Neural cell (in vitro differentiated cells): ENCODE results near the gene LMBRD1. TPM values are rescaled to one million over a fixed set of nuclear protein-coding genes. Genes with fewer than 3 reads are reported as not detected.

Experiments
- H2AFZ ChIP-seq: fragments of 200-600, 300-800 bp; sonication (generic), shearing (Covaris generic); 2 replicates; pipeline ENCODE4 v1.6.0; 2014; ENCODE audit warnings: low read depth, mild to moderate bottlenecking, antibody characterized with exemption, low read length, moderate library complexity
- H3F3A ChIP-seq: fragments of 200-600 bp; shearing (Covaris generic); 2 replicates; pipeline ENCODE4 v1.6.1; 2016; ENCODE audit warnings: mild to moderate bottlenecking, moderate library complexity, mixed read lengths, antibody characterized with exemption, low read length; ENCODE audit not compliant: insufficient read depth, poor library complexity, severe bottlenecking
- H3K27ac ChIP-seq: fragments of 200-600, 300-800 bp; sonication (generic), shearing (Covaris generic); 2 replicates; pipeline ENCODE4 v1.5.1; 2014; ENCODE audit warnings: mild to moderate bottlenecking, low read length, moderate library complexity
- H3K27me3 ChIP-seq: fragments of 300-800, 200-600 bp; sonication (generic), shearing (Covaris generic); 2 replicates; pipeline ENCODE4 v1.6.0; 2014; ENCODE audit warnings: mild to moderate bottlenecking, low read depth, low read length, moderate library complexity; ENCODE audit not compliant: insufficient read depth
- H3K36me3 ChIP-seq: fragments of 300-800, 200-600 bp; sonication (generic), shearing (Covaris generic); 2 replicates; pipeline ENCODE4 v1.5.1; 2014; ENCODE audit warnings: mild to moderate bottlenecking, antibody characterized with exemption, low read length, moderate library complexity; ENCODE audit not compliant: insufficient read depth
- H3K4me2 ChIP-seq: fragments of 300-800, 200-600 bp; sonication (generic), shearing (Covaris generic); 2 replicates; pipeline ENCODE4 v1.6.0; 2014; ENCODE audit warnings: mild to moderate bottlenecking, low read length
- H3K4me3 ChIP-seq: fragments of 300-800, 200-600 bp; sonication (generic), shearing (Covaris generic); 2 replicates; pipeline ENCODE4 v1.5.1; 2014; ENCODE audit warnings: mild to moderate bottlenecking, low read length, moderate library complexity
- H3K79me2 ChIP-seq: fragments of 200-600 bp; shearing (Covaris generic); replicated peaks from 2 replicates; pipeline ENCODE4 v1.6.0; 2014; ENCODE audit warnings: mild to moderate bottlenecking, low read length, moderate library complexity; ENCODE audit not compliant: insufficient read depth
- H3K9ac ChIP-seq: fragments of 300-800, 200-600 bp; sonication (generic), shearing (Covaris generic); 2 replicates; pipeline ENCODE4 v1.6.1; 2016; ENCODE audit warnings: mild to moderate bottlenecking, low read length, mixed read lengths
- H3K9me2 ChIP-seq: fragments of 200-600 bp; shearing (Covaris generic); 2 replicates; pipeline ENCODE4 v1.6.1; 2016; ENCODE audit warnings: mild to moderate bottlenecking, low read length, mixed read lengths; ENCODE audit not compliant: insufficient read depth
- H3K9me3 ChIP-seq: fragments of 200-600, 300-800 bp; sonication (generic), shearing (Covaris generic); 2 replicates; pipeline ENCODE4 v1.6.1; 2016; ENCODE audit warnings: mild to moderate bottlenecking, mixed run types, low read length, moderate library complexity, mixed read lengths
- H4K20me1 ChIP-seq: fragments of 200-600 bp; shearing (Covaris generic); 2 replicates; pipeline ENCODE4 v1.6.1; 2016; ENCODE audit warnings: mild to moderate bottlenecking, mixed run types; ENCODE audit not compliant: insufficient read depth
- CTCF ChIP-seq: fragments of 450-650 bp; IDR thresholded peaks from 2 replicates; pipeline ENCODE4 v1.5.1; 2014; ENCODE audit warnings: antibody characterized with exemption, mild to moderate bottlenecking, moderate library complexity; ENCODE audit not compliant: poor library complexity, severe bottlenecking
- EP300 ChIP-seq: fragments of 450-650 bp; conservative IDR thresholded peaks from 2 replicates; pipeline ENCODE4 v1.6.1; 2014; ENCODE audit warnings: antibody characterized with exemption, mild to moderate bottlenecking, moderate library complexity; ENCODE audit not compliant: poor library complexity, severe bottlenecking
- EZH2 ChIP-seq: fragments of 200-600, 300-800 bp; shearing (Covaris generic), sonication (generic); IDR thresholded peaks from 2 replicates; pipeline ENCODE4 v1.6.1; 2014; ENCODE audit warnings: antibody characterized with exemption, low read length, borderline replicate concordance, mild to moderate bottlenecking; ENCODE audit not compliant: insufficient read depth, poor library complexity, severe bottlenecking
- MXI1 ChIP-seq: fragments of 450-650 bp; conservative IDR thresholded peaks from 2 replicates; pipeline ENCODE4 v1.6.1; 2014; ENCODE audit warnings: antibody characterized with exemption, mild to moderate bottlenecking; ENCODE audit not compliant: poor library complexity, severe bottlenecking
- POLR2AphosphoS5 ChIP-seq: IDR thresholded peaks from 2 replicates; pipeline ENCODE4 v1.6.1; 2012
- RAD21 ChIP-seq: fragments of 450-650 bp; conservative IDR thresholded peaks from 2 replicates; pipeline ENCODE4 v1.6.1; 2014; ENCODE audit warnings: antibody characterized with exemption, mild to moderate bottlenecking, moderate library complexity
- REST ChIP-seq: IDR thresholded peaks from 2 replicates; pipeline ENCODE4 v1.6.1; 2012; ENCODE audit warnings: borderline replicate concordance
- SMC3 ChIP-seq: fragments of 450-650 bp; conservative IDR thresholded peaks from 2 replicates; pipeline ENCODE4 v1.6.1; 2014; ENCODE audit warnings: antibody characterized with exemption, mild to moderate bottlenecking, moderate library complexity; ENCODE audit not compliant: poor library complexity
- TAF1 ChIP-seq: IDR thresholded peaks from 2 replicates; pipeline ENCODE4 v1.6.1; 2012; ENCODE audit warnings: low read depth
- polyA plus RNA-seq: library from polyadenylated mRNA; depleted of rRNA; stranded (reverse); fragments of >200 nt; gene quantifications from 2 replicates; pipeline ENCODE4 v1.2.3, GENCODE V29; 2014

Gene LMBRD1
- polyA plus RNA-seq, 1 donor from 2014 or later = 84.2 TPM

GRCh38 chr6:69665437-69665836 lies 131.4 kb downstream of the LMBRD1 start:
- H3K9me2 ChIP-seq = no peaks in the 10 kb centered on the region
- no peak overlapping the region for H2AFZ ChIP-seq
- TF ChIP-seq MXI1 = no peak
- no peak for TF ChIP-seq RAD21
- no peak for TF ChIP-seq CTCF
- no peak for TF ChIP-seq SMC3
- TF ChIP-seq TAF1 = no peak
- no peak overlapping the region for H3K27ac ChIP-seq
- H3K9ac ChIP-seq = no peak overlapping the region
- no peaks in the 10 kb centered on the region for H4K20me1 ChIP-seq
- no peak overlapping the region for H3K4me2 ChIP-seq
- no peaks in the 10 kb centered on the region for H3K9me3 ChIP-seq
- H3K27me3 ChIP-seq = no peaks in the 10 kb centered on the region
- no peaks in the 10 kb centered on the region for H3K79me2 ChIP-seq
- no peaks in the 10 kb centered on the region for H3K36me3 ChIP-seq
- H3K4me3 ChIP-seq = no peak overlapping the region
- H3F3A ChIP-seq = no peaks in the 10 kb centered on the region

- Histone ChIP-seq H3K27ac (no peak overlapping the region), H3K9me2 (no peaks in the 10 kb centered on the region), H3K4me2 (no peak overlapping the region), H2AFZ (no peak overlapping the region), H4K20me1 (no peaks in the 10 kb centered on the region), H3K36me3 (no peaks in the 10 kb centered on the region), H3K27me3 (no peaks in the 10 kb centered on the region), H3K9ac (no peak overlapping the region), H3K4me3 (no peak overlapping the region), H3K9me3 (no peaks in the 10 kb centered on the region), H3K79me2 (no peaks in the 10 kb centered on the region), H3F3A (no peaks in the 10 kb centered on the region)
- TF ChIP-seq EP300 (no peak), TAF1 (no peak), MXI1 (no peak), RAD21 (no peak), SMC3 (no peak), EZH2 (no peak)
Observed at GRCh38 chr6:69664551-69664950, 132.3 kb downstream of the LMBRD1 start.

GRCh38 chr6:69663215-69663614 lies 133.6 kb downstream of the LMBRD1 start:
- H3K27me3 ChIP-seq = no peaks in the 10 kb centered on the region
- no peak overlapping the region for H2AFZ ChIP-seq
- H3K9ac ChIP-seq = no peak overlapping the region
- H3K27ac ChIP-seq = no peak overlapping the region
- H3K9me3 ChIP-seq = peaks cover 7% of the 10 kb centered on the region
- no peaks in the 10 kb centered on the region for H3K9me2 ChIP-seq
- no peaks in the 10 kb centered on the region for H3K36me3 ChIP-seq
- no peak for TF ChIP-seq EZH2
- TF ChIP-seq TAF1 = no peak
- no peak for TF ChIP-seq POLR2AphosphoS5
- no peak for TF ChIP-seq REST
- H3K4me2 ChIP-seq = no peak overlapping the region
- H3K4me3 ChIP-seq = no peak overlapping the region
- H3K79me2 ChIP-seq = no peaks in the 10 kb centered on the region
- H3F3A ChIP-seq = no peaks in the 10 kb centered on the region
- H4K20me1 ChIP-seq = no peaks in the 10 kb centered on the region
